Ishikawa (cell line): ENCODE data around the gene HIVEP1.

Experiments used
- CEBPB ChIP-seq: IDR thresholded peaks from 2 replicates; pipeline ENCODE4 v1.6.1; 2012
- NFIC ChIP-seq: IDR thresholded peaks from 2 replicates; pipeline ENCODE4 v1.6.1; 2012
- REST ChIP-seq: IDR thresholded peaks from 2 replicates; pipeline ENCODE4 v1.6.1; 2012; ENCODE audit warnings: low read depth, mild to moderate bottlenecking

- TF ChIP-seq NFIC (no peak), REST (no peak), CEBPB (no peak)
These were observed 35.6 kb upstream of the HIVEP1 start for GRCh38 chr6:11976489-11976888.
